ENCODE data around the gene ZAP70.

DNA sequence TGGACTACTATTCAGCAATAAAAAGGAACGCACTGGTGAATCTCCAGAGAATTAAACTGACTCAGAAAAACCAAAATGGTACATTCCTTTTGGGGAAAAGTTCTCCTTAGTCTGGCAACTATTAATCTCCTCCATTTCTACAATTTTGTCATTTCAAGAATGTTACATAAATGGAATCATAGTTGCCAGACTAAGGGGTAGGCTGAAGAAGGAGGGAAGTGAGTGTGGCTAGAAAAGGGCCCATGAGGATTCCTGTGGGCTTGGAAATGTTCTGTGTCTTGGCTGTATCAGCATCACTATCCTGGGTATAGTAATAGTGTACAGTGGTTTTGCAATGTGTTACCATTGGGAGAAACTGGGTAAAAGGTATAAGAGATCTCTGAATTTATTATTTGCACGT is 72.4 kb downstream of the ZAP70 start:
- TF ChIP-seq, protein P1, sequence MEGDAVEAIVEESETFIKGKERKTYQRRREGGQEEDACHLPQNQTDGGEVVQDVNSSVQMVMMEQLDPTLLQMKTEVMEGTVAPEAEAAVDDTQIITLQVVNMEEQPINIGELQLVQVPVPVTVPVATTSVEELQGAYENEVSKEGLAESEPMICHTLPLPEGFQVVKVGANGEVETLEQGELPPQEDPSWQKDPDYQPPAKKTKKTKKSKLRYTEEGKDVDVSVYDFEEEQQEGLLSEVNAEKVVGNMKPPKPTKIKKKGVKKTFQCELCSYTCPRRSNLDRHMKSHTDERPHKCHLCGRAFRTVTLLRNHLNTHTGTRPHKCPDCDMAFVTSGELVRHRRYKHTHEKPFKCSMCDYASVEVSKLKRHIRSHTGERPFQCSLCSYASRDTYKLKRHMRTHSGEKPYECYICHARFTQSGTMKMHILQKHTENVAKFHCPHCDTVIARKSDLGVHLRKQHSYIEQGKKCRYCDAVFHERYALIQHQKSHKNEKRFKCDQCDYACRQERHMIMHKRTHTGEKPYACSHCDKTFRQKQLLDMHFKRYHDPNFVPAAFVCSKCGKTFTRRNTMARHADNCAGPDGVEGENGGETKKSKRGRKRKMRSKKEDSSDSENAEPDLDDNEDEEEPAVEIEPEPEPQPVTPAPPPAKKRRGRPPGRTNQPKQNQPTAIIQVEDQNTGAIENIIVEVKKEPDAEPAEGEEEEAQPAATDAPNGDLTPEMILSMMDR (IDR thresholded peaks at IDR 0.05 in 2 of 3, conservative IDR thresholded peaks at IDR 0.05 in 1 of 3; ENCODE audit: control insufficient read depth in 2 of 3, extremely low read depth in 1 of 3, insufficient read depth in 1 of 3, low read depth in 3 of 3, low read length in 3 of 3), result no peak
- TF ChIP-seq EP300 (IDR thresholded peaks at IDR 0.05; ENCODE audit: borderline replicate concordance in 1 of 2, control insufficient read depth in 1 of 2, low read depth in 2 of 2, low read length in 2 of 2) (no peak), MTA3 (IDR thresholded peaks at IDR 0.05; ENCODE audit: borderline replicate concordance, low read length) (no peak), TAF1 (IDR thresholded peaks at IDR 0.05; ENCODE audit: borderline replicate concordance, low read depth, low read length) (no peak), RCOR1 (conservative IDR thresholded peaks at IDR 0.05; ENCODE audit: low read depth, low read length) (no peak), ESRRA (IDR thresholded peaks at IDR 0.05; ENCODE audit: low read length) (no peak), STAT3 (IDR thresholded peaks at IDR 0.05; ENCODE audit: low read depth, low read length) (no peak), TCF3 (IDR thresholded peaks at IDR 0.05; ENCODE audit: borderline replicate concordance, insufficient read depth, low read depth, low read length) (no peak)
- TF ChIP-seq, protein P2, sequence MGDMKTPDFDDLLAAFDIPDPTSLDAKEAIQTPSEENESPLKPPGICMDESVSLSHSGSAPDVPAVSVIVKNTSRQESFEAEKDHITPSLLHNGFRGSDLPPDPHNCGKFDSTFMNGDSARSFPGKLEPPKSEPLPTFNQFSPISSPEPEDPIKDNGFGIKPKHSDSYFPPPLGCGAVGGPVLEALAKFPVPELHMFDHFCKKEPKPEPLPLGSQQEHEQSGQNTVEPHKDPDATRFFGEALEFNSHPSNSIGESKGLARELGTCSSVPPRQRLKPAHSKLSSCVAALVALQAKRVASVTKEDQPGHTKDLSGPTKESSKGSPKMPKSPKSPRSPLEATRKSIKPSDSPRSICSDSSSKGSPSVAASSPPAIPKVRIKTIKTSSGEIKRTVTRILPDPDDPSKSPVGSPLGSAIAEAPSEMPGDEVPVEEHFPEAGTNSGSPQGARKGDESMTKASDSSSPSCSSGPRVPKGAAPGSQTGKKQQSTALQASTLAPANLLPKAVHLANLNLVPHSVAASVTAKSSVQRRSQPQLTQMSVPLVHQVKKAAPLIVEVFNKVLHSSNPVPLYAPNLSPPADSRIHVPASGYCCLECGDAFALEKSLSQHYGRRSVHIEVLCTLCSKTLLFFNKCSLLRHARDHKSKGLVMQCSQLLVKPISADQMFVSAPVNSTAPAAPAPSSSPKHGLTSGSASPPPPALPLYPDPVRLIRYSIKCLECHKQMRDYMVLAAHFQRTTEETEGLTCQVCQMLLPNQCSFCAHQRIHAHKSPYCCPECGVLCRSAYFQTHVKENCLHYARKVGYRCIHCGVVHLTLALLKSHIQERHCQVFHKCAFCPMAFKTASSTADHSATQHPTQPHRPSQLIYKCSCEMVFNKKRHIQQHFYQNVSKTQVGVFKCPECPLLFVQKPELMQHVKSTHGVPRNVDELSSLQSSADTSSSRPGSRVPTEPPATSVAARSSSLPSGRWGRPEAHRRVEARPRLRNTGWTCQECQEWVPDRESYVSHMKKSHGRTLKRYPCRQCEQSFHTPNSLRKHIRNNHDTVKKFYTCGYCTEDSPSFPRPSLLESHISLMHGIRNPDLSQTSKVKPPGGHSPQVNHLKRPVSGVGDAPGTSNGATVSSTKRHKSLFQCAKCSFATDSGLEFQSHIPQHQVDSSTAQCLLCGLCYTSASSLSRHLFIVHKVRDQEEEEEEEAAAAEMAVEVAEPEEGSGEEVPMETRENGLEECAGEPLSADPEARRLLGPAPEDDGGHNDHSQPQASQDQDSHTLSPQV (IDR thresholded peaks at IDR 0.05), result no peak
